ENCODE data around the gene PLEKHG4B.

PLEKHG4B gene

DNA sequence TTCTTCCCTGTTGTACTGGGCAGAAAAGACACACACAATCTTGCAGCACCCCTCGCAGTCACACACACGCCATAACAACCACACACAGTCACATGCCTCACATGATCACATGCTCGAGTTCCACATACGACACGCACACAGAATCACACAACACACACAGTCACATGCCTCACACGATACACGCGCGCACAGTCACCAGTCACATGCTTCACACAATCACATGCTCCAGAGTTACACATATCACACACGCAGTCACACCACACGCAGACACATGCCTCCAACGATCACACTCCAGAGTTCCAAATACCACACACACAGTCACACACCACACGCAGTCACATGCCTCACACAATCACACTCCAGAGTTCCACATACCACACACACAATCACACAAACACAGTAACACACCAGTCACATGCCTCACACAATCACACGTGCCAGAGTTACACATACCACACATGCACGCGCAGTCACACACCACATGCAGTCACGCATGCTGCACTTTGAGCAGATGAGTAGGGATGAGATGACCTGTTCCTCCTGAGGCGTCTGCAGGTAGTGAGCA is 50.4 kb downstream of the PLEKHG4B start:
- H3K27me3 ChIP-seq (replicated peaks; ENCODE audit: control insufficient read depth, insufficient read depth, low read length, poor library complexity, severe bottlenecking): no peaks in the 10 kb centered on the region
- H3K4me1 ChIP-seq (ENCODE audit: control insufficient read depth, insufficient read depth, low read length, poor library complexity, severe bottlenecking): no peaks in the 10 kb centered on the region
- H3K4me3 ChIP-seq (ENCODE audit: insufficient read depth, low read depth, low read length, poor library complexity, severe bottlenecking): no peak overlapping the region
- H3K9me3 ChIP-seq (ENCODE audit: control insufficient read depth, low read length): peaks cover 4% of the 10 kb centered on the region
- H3K27ac ChIP-seq (ENCODE audit: insufficient read depth, low read length, poor library complexity, severe bottlenecking): no peak overlapping the region
- no peak for DNase-seq
- H3K36me3 ChIP-seq (ENCODE audit: control insufficient read depth, insufficient read depth, low read length): no peaks in the 10 kb centered on the region

DNA sequence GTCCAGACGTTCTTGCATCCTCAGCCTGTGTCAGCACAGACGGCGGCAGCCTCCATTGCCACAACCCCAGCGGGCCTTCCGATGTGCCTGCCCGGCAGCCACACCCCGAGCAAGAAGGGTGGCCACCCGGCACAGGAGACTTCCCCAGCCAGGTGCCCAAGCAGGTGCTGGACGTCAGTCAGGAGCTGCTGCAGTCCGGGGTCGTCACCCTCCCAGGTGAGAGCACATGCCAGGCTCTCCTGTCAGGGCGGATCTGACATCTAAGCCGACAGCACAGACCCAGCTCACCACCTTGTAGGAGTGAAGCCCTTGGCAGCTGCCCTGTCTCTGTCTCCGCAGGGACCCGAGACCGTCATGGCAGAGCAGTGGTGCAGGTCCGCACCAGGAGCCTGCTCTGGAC is 51.1 kb downstream of the PLEKHG4B start:
- Histone ChIP-seq H3K36me3 (ENCODE audit: control insufficient read depth, insufficient read depth, low read length) (no peaks in the 10 kb centered on the region), H3K4me1 (ENCODE audit: control insufficient read depth, insufficient read depth, low read length, poor library complexity, severe bottlenecking) (no peaks in the 10 kb centered on the region), H3K27me3 (replicated peaks; ENCODE audit: control insufficient read depth, insufficient read depth, low read length, poor library complexity, severe bottlenecking) (no peaks in the 10 kb centered on the region), H3K27ac (ENCODE audit: insufficient read depth, low read length, poor library complexity, severe bottlenecking) (no peak overlapping the region), H3K9me3 (ENCODE audit: control insufficient read depth, low read length) (peaks cover 4% of the 10 kb centered on the region), H3K4me3 (ENCODE audit: insufficient read depth, low read depth, low read length, poor library complexity, severe bottlenecking) (no peak overlapping the region)
- DNase-seq: no peak

DNA sequence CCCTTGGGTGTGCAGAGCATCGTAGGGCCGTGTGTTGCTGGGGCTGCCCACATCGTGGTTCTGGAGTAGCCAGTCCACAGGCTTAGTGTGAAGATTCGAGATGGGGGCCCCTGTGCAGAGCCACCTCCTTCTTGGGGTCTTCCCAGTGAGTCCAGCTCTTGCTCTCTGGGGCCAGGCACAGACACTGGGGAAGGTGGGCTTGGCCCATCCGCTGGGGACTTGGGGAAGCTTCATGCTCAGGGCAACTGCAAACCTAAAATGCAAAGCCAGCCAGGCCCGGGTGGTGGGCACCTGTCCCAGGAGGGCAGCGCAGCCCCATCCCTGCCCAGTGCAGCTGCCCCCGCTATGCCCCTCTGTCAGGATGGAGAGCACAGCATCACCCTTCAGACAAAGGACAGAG is 53.0 kb downstream of the PLEKHG4B start:
- H3K27me3 ChIP-seq (replicated peaks; ENCODE audit: control insufficient read depth, insufficient read depth, low read length, poor library complexity, severe bottlenecking): no peaks in the 10 kb centered on the region
- peaks cover 4% of the 10 kb centered on the region for H3K9me3 ChIP-seq (ENCODE audit: control insufficient read depth, low read length)

DNA sequence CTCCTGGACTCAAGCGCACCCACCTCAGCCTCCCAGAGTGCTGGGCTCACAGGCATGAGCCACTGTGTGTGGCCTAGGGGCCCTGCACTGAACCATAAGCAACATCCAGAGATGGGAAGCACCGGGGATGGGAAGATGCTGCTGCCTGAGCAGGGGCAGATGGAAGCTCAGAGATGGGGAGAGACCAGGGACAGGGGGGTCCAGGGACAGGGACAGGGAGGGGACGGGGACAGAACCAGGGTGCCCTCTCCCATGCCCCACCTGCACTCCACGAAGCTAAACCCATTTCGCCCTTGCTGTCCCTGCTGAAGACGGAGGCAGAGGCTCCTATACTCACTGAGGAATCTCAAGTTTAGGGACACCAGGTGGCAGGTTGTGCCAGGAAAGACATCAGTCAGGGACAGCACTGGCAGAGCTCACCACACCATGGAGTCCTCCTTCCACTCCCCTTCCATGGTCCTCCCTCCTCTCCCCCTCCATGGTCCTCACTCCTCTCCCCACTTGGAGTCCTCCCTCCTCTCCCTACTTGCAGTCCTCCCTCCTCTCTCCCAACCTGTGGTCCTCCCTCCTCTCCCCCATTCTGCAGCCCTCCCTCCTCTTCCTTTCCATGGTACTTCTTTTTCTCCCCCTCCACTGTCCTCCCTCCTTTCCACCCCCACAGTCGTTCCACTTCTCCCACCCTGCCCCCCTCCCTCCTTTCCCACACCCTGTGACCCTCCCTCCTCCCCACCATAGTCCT is 53.8 kb downstream of the PLEKHG4B start:
- Histone ChIP-seq H3K4me1 (ENCODE audit: control insufficient read depth, insufficient read depth, low read length, poor library complexity, severe bottlenecking) (no peaks in the 10 kb centered on the region), H3K36me3 (ENCODE audit: control insufficient read depth, insufficient read depth, low read length) (no peaks in the 10 kb centered on the region), H3K9me3 (ENCODE audit: control insufficient read depth, low read length) (peaks cover 4% of the 10 kb centered on the region), H3K27me3 (replicated peaks; ENCODE audit: control insufficient read depth, insufficient read depth, low read length, poor library complexity, severe bottlenecking) (no peaks in the 10 kb centered on the region), H3K27ac (ENCODE audit: insufficient read depth, low read length, poor library complexity, severe bottlenecking) (no peak overlapping the region), H3K4me3 (ENCODE audit: insufficient read depth, low read depth, low read length, poor library complexity, severe bottlenecking) (no peak overlapping the region)
- no peak for DNase-seq

More for the DNA sequence above, 53.0 kb downstream of the PLEKHG4B start:
- Histone ChIP-seq H3K36me3 (ENCODE audit: control insufficient read depth, insufficient read depth, low read length) (no peaks in the 10 kb centered on the region), H3K4me1 (ENCODE audit: control insufficient read depth, insufficient read depth, low read length, poor library complexity, severe bottlenecking) (no peaks in the 10 kb centered on the region), H3K4me3 (ENCODE audit: insufficient read depth, low read depth, low read length, poor library complexity, severe bottlenecking) (no peak overlapping the region), H3K27ac (ENCODE audit: insufficient read depth, low read length, poor library complexity, severe bottlenecking) (no peak overlapping the region)
- no peak for DNase-seq

DNA sequence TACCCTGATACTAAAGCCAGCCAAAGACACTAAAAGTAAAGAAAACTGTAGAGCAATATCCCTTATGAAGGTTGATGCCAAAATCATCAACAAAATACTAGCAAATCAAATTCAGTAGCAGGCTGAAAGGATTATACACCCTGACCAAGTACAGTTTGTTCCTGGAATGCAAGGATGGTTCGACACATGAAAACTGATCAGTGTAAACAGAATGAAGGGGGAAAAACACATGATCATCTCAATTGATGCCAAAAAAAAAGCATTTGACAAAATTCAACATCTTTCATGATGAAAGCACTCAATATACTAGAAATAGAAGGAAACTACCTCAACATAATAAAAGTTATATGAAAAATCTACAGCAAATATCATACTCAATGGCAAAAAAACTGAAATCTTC is 55.8 kb downstream of the PLEKHG4B start:
- H3K27ac ChIP-seq (ENCODE audit: insufficient read depth, low read length, poor library complexity, severe bottlenecking): no peak overlapping the region
- no peaks in the 10 kb centered on the region for H3K4me1 ChIP-seq (ENCODE audit: control insufficient read depth, insufficient read depth, low read length, poor library complexity, severe bottlenecking)
- no peak for DNase-seq
- no peaks in the 10 kb centered on the region for H3K36me3 ChIP-seq (ENCODE audit: control insufficient read depth, insufficient read depth, low read length)
- H3K9me3 ChIP-seq (ENCODE audit: control insufficient read depth, low read length): peaks cover 4% of the 10 kb centered on the region
- H3K4me3 ChIP-seq (ENCODE audit: insufficient read depth, low read depth, low read length, poor library complexity, severe bottlenecking): no peak overlapping the region
- H3K27me3 ChIP-seq (replicated peaks; ENCODE audit: control insufficient read depth, insufficient read depth, low read length, poor library complexity, severe bottlenecking): no peaks in the 10 kb centered on the region

DNA sequence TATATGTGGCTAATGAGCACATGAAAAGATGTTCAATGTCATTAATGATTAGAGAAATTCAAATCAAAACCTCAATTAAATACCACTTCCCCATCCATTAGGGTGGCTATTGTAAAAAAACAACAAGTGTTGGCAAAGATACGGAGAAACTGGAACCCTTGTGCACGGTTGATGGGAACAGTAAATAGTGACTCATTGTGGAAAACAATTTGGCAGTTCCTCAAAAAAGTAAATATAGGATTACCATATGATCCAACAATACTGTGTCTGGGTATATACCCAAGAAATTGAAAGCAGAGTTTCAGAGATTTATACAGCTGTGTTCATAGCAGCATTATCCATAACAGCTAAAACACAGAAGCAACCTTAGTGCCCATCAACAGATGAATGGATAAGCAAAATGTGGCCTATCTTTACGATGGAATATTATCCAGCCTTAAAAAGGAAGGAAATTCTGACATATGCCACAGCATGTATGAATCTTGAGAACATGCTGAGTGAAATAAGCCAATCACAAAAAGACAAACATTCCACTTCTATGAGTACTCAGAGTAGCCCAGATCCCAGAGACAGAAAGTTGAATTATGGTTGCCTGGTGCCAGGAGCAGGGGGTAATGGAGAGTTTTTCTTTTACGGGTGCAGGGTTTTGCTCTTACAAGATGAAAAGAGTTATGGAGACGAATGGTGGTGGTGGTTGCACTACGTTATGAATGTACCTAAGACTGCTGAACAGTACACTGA is 57.9 kb downstream of the PLEKHG4B start:
- Histone ChIP-seq H3K27me3 (replicated peaks; ENCODE audit: control insufficient read depth, insufficient read depth, low read length, poor library complexity, severe bottlenecking) (no peaks in the 10 kb centered on the region), H3K4me1 (ENCODE audit: control insufficient read depth, insufficient read depth, low read length, poor library complexity, severe bottlenecking) (no peaks in the 10 kb centered on the region), H3K36me3 (ENCODE audit: control insufficient read depth, insufficient read depth, low read length) (no peaks in the 10 kb centered on the region), H3K4me3 (ENCODE audit: insufficient read depth, low read depth, low read length, poor library complexity, severe bottlenecking) (no peak overlapping the region), H3K27ac (ENCODE audit: insufficient read depth, low read length, poor library complexity, severe bottlenecking) (no peak overlapping the region), H3K9me3 (ENCODE audit: control insufficient read depth, low read length) (peaks cover 4% of the 10 kb centered on the region)
- DNase-seq: no peak

DNA sequence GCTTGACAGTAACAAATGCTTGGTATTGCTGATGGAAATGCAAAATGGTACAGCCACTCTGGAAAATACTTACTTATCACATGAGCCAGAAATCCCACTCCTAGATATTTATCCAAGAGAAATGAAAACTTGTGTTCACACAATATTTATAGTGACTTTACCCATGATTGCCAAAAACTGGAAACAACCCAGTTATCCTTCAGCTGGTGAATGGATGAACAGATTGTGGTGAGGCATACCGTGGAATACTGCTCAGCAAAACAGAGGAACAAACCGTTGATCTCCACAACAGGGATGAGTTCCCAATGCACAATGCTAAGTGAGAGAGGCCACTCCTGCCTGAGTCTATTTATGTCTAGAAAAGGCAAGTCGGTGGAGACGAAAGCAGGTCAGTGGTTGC is 58.8 kb downstream of the PLEKHG4B start:
- no peaks in the 10 kb centered on the region for H3K27me3 ChIP-seq (replicated peaks; ENCODE audit: control insufficient read depth, insufficient read depth, low read length, poor library complexity, severe bottlenecking)
- peaks cover 4% of the 10 kb centered on the region for H3K9me3 ChIP-seq (ENCODE audit: control insufficient read depth, low read length)
- H3K36me3 ChIP-seq (ENCODE audit: control insufficient read depth, insufficient read depth, low read length): no peaks in the 10 kb centered on the region
- no peak overlapping the region for H3K27ac ChIP-seq (ENCODE audit: insufficient read depth, low read length, poor library complexity, severe bottlenecking)
- no peaks in the 10 kb centered on the region for H3K4me1 ChIP-seq (ENCODE audit: control insufficient read depth, insufficient read depth, low read length, poor library complexity, severe bottlenecking)
- no peak for DNase-seq
- H3K4me3 ChIP-seq (ENCODE audit: insufficient read depth, low read depth, low read length, poor library complexity, severe bottlenecking): no peak overlapping the region

DNA sequence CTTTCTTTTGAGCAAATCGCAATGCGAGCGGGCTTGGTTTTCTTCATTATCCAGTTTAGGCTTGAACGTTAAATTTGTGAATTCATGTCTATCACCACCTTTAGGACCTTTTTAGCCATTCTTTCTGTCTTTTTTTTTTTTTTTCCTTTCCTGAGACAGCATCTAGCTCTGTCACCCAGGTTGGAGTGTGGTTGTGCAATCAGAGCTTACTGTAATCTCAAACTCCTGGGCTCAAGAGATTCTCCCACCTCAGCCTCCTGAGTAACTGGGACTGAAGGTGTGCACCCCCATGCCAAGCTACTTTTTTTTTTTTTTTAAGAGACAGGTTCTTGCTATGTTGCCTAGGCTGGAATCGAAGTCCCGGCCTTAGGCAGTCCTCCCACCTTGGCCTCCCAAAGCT is 60.1 kb downstream of the PLEKHG4B start:
- DNase-seq: no peak
- Histone ChIP-seq H3K36me3 (ENCODE audit: control insufficient read depth, insufficient read depth, low read length) (no peaks in the 10 kb centered on the region), H3K4me1 (ENCODE audit: control insufficient read depth, insufficient read depth, low read length, poor library complexity, severe bottlenecking) (no peaks in the 10 kb centered on the region), H3K27ac (ENCODE audit: insufficient read depth, low read length, poor library complexity, severe bottlenecking) (no peak overlapping the region), H3K9me3 (ENCODE audit: control insufficient read depth, low read length) (no peaks in the 10 kb centered on the region), H3K4me3 (ENCODE audit: insufficient read depth, low read depth, low read length, poor library complexity, severe bottlenecking) (no peak overlapping the region), H3K27me3 (replicated peaks; ENCODE audit: control insufficient read depth, insufficient read depth, low read length, poor library complexity, severe bottlenecking) (no peaks in the 10 kb centered on the region)

DNA sequence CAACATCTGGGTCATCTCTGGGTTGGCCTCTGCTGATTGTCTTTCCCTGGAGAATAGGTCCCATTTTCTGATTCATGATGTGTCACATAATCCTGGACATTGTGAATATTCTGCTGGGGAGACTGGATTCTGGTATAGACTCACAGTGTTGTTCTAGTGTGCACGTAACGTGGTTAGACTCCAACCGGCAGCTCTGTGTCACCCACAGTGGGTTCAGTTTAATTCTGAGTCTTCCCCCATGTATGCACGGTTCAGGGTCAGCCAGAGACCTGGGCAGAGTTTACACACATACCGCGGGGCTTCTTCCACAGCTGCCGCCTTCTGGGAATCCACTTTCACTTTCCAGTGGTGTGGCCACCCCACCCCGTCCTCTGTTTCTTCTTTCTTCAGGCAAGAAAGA is 61.3 kb downstream of the PLEKHG4B start:
- H3K4me1 ChIP-seq (ENCODE audit: control insufficient read depth, insufficient read depth, low read length, poor library complexity, severe bottlenecking): no peaks in the 10 kb centered on the region

DNA sequence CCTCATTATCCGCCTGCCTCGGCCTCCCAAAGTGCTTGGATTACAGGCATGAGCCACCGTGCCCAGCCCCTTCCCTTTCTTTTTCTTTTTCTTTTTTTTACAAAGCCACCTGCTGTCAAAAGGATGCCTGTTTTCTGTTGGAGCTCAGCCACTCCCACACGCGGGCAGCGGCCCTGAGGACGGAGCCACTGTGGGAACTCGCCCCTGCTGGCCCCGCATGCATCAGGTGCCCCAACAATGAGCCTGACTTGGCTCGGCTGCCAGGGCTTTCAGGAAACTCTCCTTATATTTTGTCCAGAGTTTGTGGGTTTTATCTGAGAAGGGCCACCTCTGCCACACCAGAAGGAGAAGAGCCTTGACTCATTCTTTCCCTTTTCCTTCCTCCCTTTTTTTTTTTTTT is 62.3 kb downstream of the PLEKHG4B start:
- DNase-seq: no peak
- no peak overlapping the region for H3K27ac ChIP-seq (ENCODE audit: insufficient read depth, low read length, poor library complexity, severe bottlenecking)

More for the DNA sequence above, 61.3 kb downstream of the PLEKHG4B start:
- H3K27ac ChIP-seq (ENCODE audit: insufficient read depth, low read length, poor library complexity, severe bottlenecking): no peak overlapping the region
- H3K4me3 ChIP-seq (ENCODE audit: insufficient read depth, low read depth, low read length, poor library complexity, severe bottlenecking): no peak overlapping the region
- H3K27me3 ChIP-seq (replicated peaks; ENCODE audit: control insufficient read depth, insufficient read depth, low read length, poor library complexity, severe bottlenecking): no peaks in the 10 kb centered on the region
- DNase-seq: no peak
- no peaks in the 10 kb centered on the region for H3K9me3 ChIP-seq (ENCODE audit: control insufficient read depth, low read length)
- no peaks in the 10 kb centered on the region for H3K36me3 ChIP-seq (ENCODE audit: control insufficient read depth, insufficient read depth, low read length)

More for the DNA sequence above, 62.3 kb downstream of the PLEKHG4B start:
- H3K4me1 ChIP-seq (ENCODE audit: control insufficient read depth, insufficient read depth, low read length, poor library complexity, severe bottlenecking): no peaks in the 10 kb centered on the region
- H3K4me3 ChIP-seq (ENCODE audit: insufficient read depth, low read depth, low read length, poor library complexity, severe bottlenecking): no peak overlapping the region
- no peaks in the 10 kb centered on the region for H3K36me3 ChIP-seq (ENCODE audit: control insufficient read depth, insufficient read depth, low read length)
- H3K9me3 ChIP-seq (ENCODE audit: control insufficient read depth, low read length): no peaks in the 10 kb centered on the region
- no peaks in the 10 kb centered on the region for H3K27me3 ChIP-seq (replicated peaks; ENCODE audit: control insufficient read depth, insufficient read depth, low read length, poor library complexity, severe bottlenecking)

Data from effector memory CD4-positive, alpha-beta T cell (primary cell).